ENCODE results near the gene TRPM8.

TRPM8 gene

GRCh38 chr2:233960203-233960602, 43.0 kb downstream of the TRPM8 start:
- TF ChIP-seq NFIC (IDR thresholded peaks at IDR 0.05) (no peak), CREB1 (IDR thresholded peaks at IDR 0.05; ENCODE audit: low read depth) (no peak), RAD21 (IDR thresholded peaks at IDR 0.05; ENCODE audit: low read depth) (no peak)

GRCh38 chr2:233961905-233962304, 44.7 kb downstream of the TRPM8 start:
- TF ChIP-seq ZBTB7A (IDR thresholded peaks at IDR 0.05; ENCODE audit: low read depth) (no peak), NFIC (IDR thresholded peaks at IDR 0.05) (no peak), CREB1 (IDR thresholded peaks at IDR 0.05; ENCODE audit: low read depth) (no peak), MAX (IDR thresholded peaks at IDR 0.05) (no peak), RAD21 (IDR thresholded peaks at IDR 0.05; ENCODE audit: low read depth) (no peak), EGR1 (IDR thresholded peaks at IDR 0.05) (no peak), TEAD4 (IDR thresholded peaks at IDR 0.05) (no peak), TAF1 (IDR thresholded peaks at IDR 0.05; ENCODE audit: low read depth) (no peak)

- no peak for TF ChIP-seq TAF1 (IDR thresholded peaks at IDR 0.05; ENCODE audit: low read depth)
- no peak for TF ChIP-seq REST (IDR thresholded peaks at IDR 0.05; ENCODE audit: low read depth)
- TF ChIP-seq ZBTB7A (IDR thresholded peaks at IDR 0.05; ENCODE audit: low read depth): no peak
- no peak for TF ChIP-seq RAD21 (IDR thresholded peaks at IDR 0.05; ENCODE audit: low read depth)
- TF ChIP-seq EP300 (IDR thresholded peaks at IDR 0.05; ENCODE audit: borderline replicate concordance): no peak
- no peak for TF ChIP-seq CREB1 (IDR thresholded peaks at IDR 0.05; ENCODE audit: low read depth)
- TF ChIP-seq TCF12 (IDR thresholded peaks at IDR 0.05; ENCODE audit: low read depth): no peak
- no peak for TF ChIP-seq NFIC (IDR thresholded peaks at IDR 0.05)
Observed at GRCh38 chr2:233964581-233964980, 47.4 kb downstream of the TRPM8 start.

GRCh38 chr2:233965032-233965603, 47.9 kb downstream of the TRPM8 start:
- no peak for TF ChIP-seq YY1 (IDR thresholded peaks at IDR 0.05; ENCODE audit: low read depth)
- TF ChIP-seq TAF1 (IDR thresholded peaks at IDR 0.05; ENCODE audit: low read depth): no peak
- no peak for TF ChIP-seq TCF12 (IDR thresholded peaks at IDR 0.05; ENCODE audit: low read depth)
- no peak for TF ChIP-seq MAX (IDR thresholded peaks at IDR 0.05)
- no peak for TF ChIP-seq ZBTB7A (IDR thresholded peaks at IDR 0.05; ENCODE audit: low read depth)
- no peak for TF ChIP-seq RAD21 (IDR thresholded peaks at IDR 0.05; ENCODE audit: low read depth)
- no peak for TF ChIP-seq CREB1 (IDR thresholded peaks at IDR 0.05; ENCODE audit: low read depth)
- no peak for TF ChIP-seq CEBPB (IDR thresholded peaks at IDR 0.05)
- TF ChIP-seq EP300 (IDR thresholded peaks at IDR 0.05; ENCODE audit: borderline replicate concordance): no peak
- TF ChIP-seq NFIC (IDR thresholded peaks at IDR 0.05): no peak
- TF ChIP-seq EGR1 (IDR thresholded peaks at IDR 0.05): no peak
- no peak for TF ChIP-seq USF1 (IDR thresholded peaks at IDR 0.05)
- TF ChIP-seq TEAD4 (IDR thresholded peaks at IDR 0.05): no peak
- no peak for TF ChIP-seq REST (IDR thresholded peaks at IDR 0.05; ENCODE audit: low read depth)

GRCh38 chr2:233966388-233966787, 49.2 kb downstream of the TRPM8 start:
- TF ChIP-seq MAX (IDR thresholded peaks at IDR 0.05) (no peak), ZBTB7A (IDR thresholded peaks at IDR 0.05; ENCODE audit: low read depth) (no peak)

GRCh38 chr2:233967164-233967563, 50.0 kb downstream of the TRPM8 start:
- TF ChIP-seq NFIC (IDR thresholded peaks at IDR 0.05): no peak
- no peak for TF ChIP-seq TAF1 (IDR thresholded peaks at IDR 0.05; ENCODE audit: low read depth)
- TF ChIP-seq YY1 (IDR thresholded peaks at IDR 0.05; ENCODE audit: low read depth): no peak
- TF ChIP-seq REST (IDR thresholded peaks at IDR 0.05; ENCODE audit: low read depth): no peak
- TF ChIP-seq MAX (IDR thresholded peaks at IDR 0.05): no peak
- no peak for TF ChIP-seq FOXM1 (IDR thresholded peaks at IDR 0.05; ENCODE audit: borderline replicate concordance, low read depth)
- TF ChIP-seq ZBTB7A (IDR thresholded peaks at IDR 0.05; ENCODE audit: low read depth): no peak
- TF ChIP-seq EP300 (IDR thresholded peaks at IDR 0.05; ENCODE audit: borderline replicate concordance): no peak
- no peak for TF ChIP-seq EGR1 (IDR thresholded peaks at IDR 0.05)
- TF ChIP-seq USF1 (IDR thresholded peaks at IDR 0.05): no peak
- no peak for TF ChIP-seq TEAD4 (IDR thresholded peaks at IDR 0.05)
- no peak for TF ChIP-seq CREB1 (IDR thresholded peaks at IDR 0.05; ENCODE audit: low read depth)
